ENCODE measurements around the gene LRRK1.

The LRRK1 gene

GRCh38 chr15:100901296-100901695, 17.9 kb upstream of the LRRK1 start:
- Histone ChIP-seq H3K9me3 (ENCODE audit: insufficient read depth, low read depth, low read length) (no peaks in the 10 kb centered on the region), H3K4me1 (ENCODE audit: insufficient read depth, low read length) (no peaks in the 10 kb centered on the region; the same call in 1 of the 2 replicates), H3K27ac (ENCODE audit: low read depth, low read length) (no peak overlapping the region), H3K9ac (ENCODE audit: low read depth, low read length) (no peak overlapping the region), H3K36me3 (ENCODE audit: insufficient read depth, low read length) (no peaks in the 10 kb centered on the region), H3K27me3 (ENCODE audit: insufficient read depth, low read length) (no peaks in the 10 kb centered on the region), H3K4me3 (ENCODE audit: low read length) (no peak overlapping the region)
- 100% methylated on average over 3 of the region's 3 CpGs for WGBS

GRCh38 chr15:100901702-100902435, 17.3 kb upstream of the LRRK1 start:
- Histone ChIP-seq H3K4me3 (ENCODE audit: low read length) (no peak overlapping the region), H3K9me3 (ENCODE audit: insufficient read depth, low read depth, low read length) (no peaks in the 10 kb centered on the region), H3K4me1 (ENCODE audit: insufficient read depth, low read length) (no peaks in the 10 kb centered on the region; the same call in 1 of the 2 replicates), H3K9ac (ENCODE audit: low read depth, low read length) (no peak overlapping the region), H3K36me3 (ENCODE audit: insufficient read depth, low read length) (no peaks in the 10 kb centered on the region), H3K27me3 (ENCODE audit: insufficient read depth, low read length) (no peaks in the 10 kb centered on the region), H3K27ac (ENCODE audit: low read depth, low read length) (no peak overlapping the region)
- 95% methylated on average over 14 of the region's 14 CpGs for WGBS

GRCh38 chr15:100902436-100903167, 16.6 kb upstream of the LRRK1 start:
- no peaks in the 10 kb centered on the region for H3K36me3 ChIP-seq (ENCODE audit: insufficient read depth, low read length)
- H3K4me3 ChIP-seq (ENCODE audit: low read length), result no peak overlapping the region
- no peaks in the 10 kb centered on the region for H3K27me3 ChIP-seq (ENCODE audit: insufficient read depth, low read length)
- H3K9me3 ChIP-seq (ENCODE audit: insufficient read depth, low read depth, low read length), result no peaks in the 10 kb centered on the region
- no peak overlapping the region for H3K9ac ChIP-seq (ENCODE audit: low read depth, low read length)
- 92% methylated on average over 22 of the region's 22 CpGs for WGBS
- H3K4me1 ChIP-seq (ENCODE audit: insufficient read depth, low read length), result no peaks in the 10 kb centered on the region; the same call in 1 of the 2 replicates
- H3K27ac ChIP-seq (ENCODE audit: low read depth, low read length), result no peak overlapping the region

GRCh38 chr15:100903168-100903554, 16.0 kb upstream of the LRRK1 start:
- Histone ChIP-seq H3K9me3 (ENCODE audit: insufficient read depth, low read depth, low read length) (no peaks in the 10 kb centered on the region), H3K4me3 (ENCODE audit: low read length) (no peak overlapping the region), H3K27me3 (ENCODE audit: insufficient read depth, low read length) (no peaks in the 10 kb centered on the region), H3K9ac (ENCODE audit: low read depth, low read length) (no peak overlapping the region), H3K4me1 (ENCODE audit: insufficient read depth, low read length) (no peaks in the 10 kb centered on the region; the same call in 1 of the 2 replicates), H3K27ac (ENCODE audit: low read depth, low read length) (no peak overlapping the region), H3K36me3 (ENCODE audit: insufficient read depth, low read length) (no peaks in the 10 kb centered on the region)
- 94% methylated on average over 3 of the region's 3 CpGs for WGBS

- 92% methylated on average over 8 of the region's 8 CpGs for WGBS
- H3K9me3 ChIP-seq (ENCODE audit: insufficient read depth, low read depth, low read length), result no peaks in the 10 kb centered on the region
- no peaks in the 10 kb centered on the region for H3K36me3 ChIP-seq (ENCODE audit: insufficient read depth, low read length)
- H3K4me3 ChIP-seq (ENCODE audit: low read length), result no peak overlapping the region
- H3K4me1 ChIP-seq (ENCODE audit: insufficient read depth, low read length), result no peaks in the 10 kb centered on the region; the same call in 1 of the 2 replicates
- H3K9ac ChIP-seq (ENCODE audit: low read depth, low read length), result no peak overlapping the region
- no peak overlapping the region for H3K27ac ChIP-seq (ENCODE audit: low read depth, low read length)
- H3K27me3 ChIP-seq (ENCODE audit: insufficient read depth, low read length), result no peaks in the 10 kb centered on the region
Measured at GRCh38 chr15:100905850-100906249, 13.3 kb upstream of the LRRK1 start.

- Histone ChIP-seq H3K9ac (ENCODE audit: low read depth, low read length) (no peak overlapping the region), H3K27me3 (ENCODE audit: insufficient read depth, low read length) (no peaks in the 10 kb centered on the region), H3K9me3 (ENCODE audit: insufficient read depth, low read depth, low read length) (0 out of 2 replicates have a peak, but pooled peaks cover 3% of the 10 kb centered on the region), H3K4me1 (ENCODE audit: insufficient read depth, low read length) (no peaks in the 10 kb centered on the region), H3K36me3 (ENCODE audit: insufficient read depth, low read length) (no peaks in the 10 kb centered on the region), H3K27ac (ENCODE audit: low read depth, low read length) (no peak overlapping the region), H3K4me3 (ENCODE audit: low read length) (no peak overlapping the region)
- 72% methylated on average over 6 of the region's 6 CpGs for WGBS
Measured at GRCh38 chr15:100908466-100908865, 10.7 kb upstream of the LRRK1 start.

GRCh38 chr15:100909565-100909964, 9.6 kb upstream of the LRRK1 start:
- Histone ChIP-seq H3K27me3 (ENCODE audit: insufficient read depth, low read length) (no peaks in the 10 kb centered on the region), H3K4me1 (ENCODE audit: insufficient read depth, low read length) (no peaks in the 10 kb centered on the region), H3K4me3 (ENCODE audit: low read length) (no peak overlapping the region), H3K36me3 (ENCODE audit: insufficient read depth, low read length) (no peaks in the 10 kb centered on the region), H3K9me3 (ENCODE audit: insufficient read depth, low read depth, low read length) (0 out of 2 replicates have a peak, but pooled peaks cover 3% of the 10 kb centered on the region), H3K27ac (ENCODE audit: low read depth, low read length) (no peak overlapping the region), H3K9ac (ENCODE audit: low read depth, low read length) (no peak overlapping the region)
- 95% methylated on average over 4 of the region's 4 CpGs for WGBS

- H3K4me1 ChIP-seq (ENCODE audit: insufficient read depth, low read length), result no peaks in the 10 kb centered on the region
- H3K27me3 ChIP-seq (ENCODE audit: insufficient read depth, low read length), result no peaks in the 10 kb centered on the region
- H3K9ac ChIP-seq (ENCODE audit: low read depth, low read length), result no peak overlapping the region
- no peak overlapping the region for H3K27ac ChIP-seq (ENCODE audit: low read depth, low read length)
- no peak overlapping the region for H3K4me3 ChIP-seq (ENCODE audit: low read length)
- 78% methylated on average over 12 of the region's 12 CpGs for WGBS
- 0 out of 2 replicates have a peak, but pooled peaks cover 3% of the 10 kb centered on the region for H3K9me3 ChIP-seq (ENCODE audit: insufficient read depth, low read depth, low read length)
- H3K36me3 ChIP-seq (ENCODE audit: insufficient read depth, low read length), result no peaks in the 10 kb centered on the region
Measured at GRCh38 chr15:100909989-100910955, 8.9 kb upstream of the LRRK1 start.

- H3K9ac ChIP-seq (ENCODE audit: low read depth, low read length), result no peak overlapping the region
- 0 out of 2 replicates have a peak, but pooled peaks cover 3% of the 10 kb centered on the region for H3K9me3 ChIP-seq (ENCODE audit: insufficient read depth, low read depth, low read length)
- H3K36me3 ChIP-seq (ENCODE audit: insufficient read depth, low read length), result no peaks in the 10 kb centered on the region
- 93% methylated on average over 10 of the region's 10 CpGs for WGBS
- no peak overlapping the region for H3K27ac ChIP-seq (ENCODE audit: low read depth, low read length)
- no peaks in the 10 kb centered on the region for H3K27me3 ChIP-seq (ENCODE audit: insufficient read depth, low read length)
- no peak overlapping the region for H3K4me3 ChIP-seq (ENCODE audit: low read length)
- H3K4me1 ChIP-seq (ENCODE audit: insufficient read depth, low read length), result no peaks in the 10 kb centered on the region
Measured at GRCh38 chr15:100911086-100911485, 8.1 kb upstream of the LRRK1 start.

GRCh38 chr15:100913961-100914360, 5.2 kb upstream of the LRRK1 start:
- H3K27ac ChIP-seq (ENCODE audit: low read depth, low read length), result no peak overlapping the region
- H3K9me3 ChIP-seq (ENCODE audit: insufficient read depth, low read depth, low read length), result 0 out of 2 replicates have a peak, but pooled peaks cover 3% of the 10 kb centered on the region
- peaks cover 23% of the 10 kb centered on the region for H3K27me3 ChIP-seq (ENCODE audit: insufficient read depth, low read length)
- no peaks in the 10 kb centered on the region for H3K36me3 ChIP-seq (ENCODE audit: insufficient read depth, low read length)
- H3K4me3 ChIP-seq (ENCODE audit: low read length), result no peak overlapping the region
- H3K4me1 ChIP-seq (ENCODE audit: insufficient read depth, low read length), result no peaks in the 10 kb centered on the region
- WGBS, result 91% methylated on average over 4 of the region's 4 CpGs
- no peak overlapping the region for H3K9ac ChIP-seq (ENCODE audit: low read depth, low read length)
